Epithelial cell of proximal tubule (primary cell): ENCODE data around the gene AOPEP. TPM values are rescaled to one million over a fixed set of nuclear protein-coding genes. Genes with fewer than 3 reads are reported as not detected.

Experiments
- DNase-seq: peaks from one replicate; pipeline ENCODE4 v3.0.0-alpha.2; 2011; ENCODE audit warnings: low read depth
- H3K4me3 ChIP-seq: 2 replicates; pipeline ENCODE4 v1.5.1; 2011; ENCODE audit warnings: low read depth, mild to moderate bottlenecking, low read length
- total RNA-seq: library from RNA; depleted of rRNA; stranded (reverse); fragments of >200 nt; gene quantifications from 2 replicates; pipeline ENCODE4 v1.2.3, GENCODE V29; 2015
- TF ChIP-seq, protein P1 (sequence below): conservative IDR thresholded peaks from 2 replicates; pipeline ENCODE4 v1.5.1; 2012; ENCODE audit warnings: low read depth, mild to moderate bottlenecking, low read length

AOPEP gene
- total RNA-seq, 1 donor from 2014 or later: 27.0 TPM

- H3K4me3 ChIP-seq: no peak overlapping the region
- DNase-seq: no peak
- TF ChIP-seq, protein P1, sequence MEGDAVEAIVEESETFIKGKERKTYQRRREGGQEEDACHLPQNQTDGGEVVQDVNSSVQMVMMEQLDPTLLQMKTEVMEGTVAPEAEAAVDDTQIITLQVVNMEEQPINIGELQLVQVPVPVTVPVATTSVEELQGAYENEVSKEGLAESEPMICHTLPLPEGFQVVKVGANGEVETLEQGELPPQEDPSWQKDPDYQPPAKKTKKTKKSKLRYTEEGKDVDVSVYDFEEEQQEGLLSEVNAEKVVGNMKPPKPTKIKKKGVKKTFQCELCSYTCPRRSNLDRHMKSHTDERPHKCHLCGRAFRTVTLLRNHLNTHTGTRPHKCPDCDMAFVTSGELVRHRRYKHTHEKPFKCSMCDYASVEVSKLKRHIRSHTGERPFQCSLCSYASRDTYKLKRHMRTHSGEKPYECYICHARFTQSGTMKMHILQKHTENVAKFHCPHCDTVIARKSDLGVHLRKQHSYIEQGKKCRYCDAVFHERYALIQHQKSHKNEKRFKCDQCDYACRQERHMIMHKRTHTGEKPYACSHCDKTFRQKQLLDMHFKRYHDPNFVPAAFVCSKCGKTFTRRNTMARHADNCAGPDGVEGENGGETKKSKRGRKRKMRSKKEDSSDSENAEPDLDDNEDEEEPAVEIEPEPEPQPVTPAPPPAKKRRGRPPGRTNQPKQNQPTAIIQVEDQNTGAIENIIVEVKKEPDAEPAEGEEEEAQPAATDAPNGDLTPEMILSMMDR: no peak
These were observed 191.7 kb downstream of the AOPEP start for GRCh38 chr9:94918038-94918753.

- no peak overlapping the region for H3K4me3 ChIP-seq
- TF ChIP-seq, protein P1: no peak
- DNase-seq: no peak
These were observed 193.0 kb downstream of the AOPEP start for GRCh38 chr9:94919376-94920098.

DNA sequence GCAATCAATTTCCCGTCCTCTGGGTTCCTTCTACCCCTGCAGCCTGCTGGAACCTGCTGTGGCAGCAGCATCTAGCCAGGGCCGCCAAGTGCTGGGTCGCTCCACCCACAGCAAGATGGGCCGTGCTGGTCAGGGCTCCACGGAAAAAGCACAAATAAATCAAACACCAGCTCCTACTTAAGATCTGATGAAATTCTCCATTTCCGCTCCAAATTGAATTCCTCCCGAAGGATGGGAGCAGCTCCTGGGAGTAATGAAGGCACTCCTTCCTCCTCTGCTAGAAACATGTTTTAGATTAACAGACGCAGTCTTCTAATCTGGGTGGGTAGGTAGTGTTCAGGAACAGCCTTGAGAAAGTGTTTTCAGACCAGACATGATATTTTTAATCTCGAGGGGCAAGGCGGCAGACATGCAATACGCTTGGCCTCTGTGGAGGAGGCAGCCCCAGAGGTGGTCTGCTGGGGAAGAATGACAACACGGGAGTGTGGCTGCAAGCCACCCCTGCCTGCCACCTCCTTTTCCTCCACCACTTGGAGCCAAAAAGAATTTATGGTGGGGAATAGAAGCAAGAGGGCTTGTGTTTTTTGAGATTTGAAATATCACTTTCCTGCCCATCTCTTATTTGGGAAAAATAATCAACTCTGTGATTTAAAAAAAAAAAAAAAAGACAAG is 194.1 kb downstream of the AOPEP start:
- no peak overlapping the region for H3K4me3 ChIP-seq
- DNase-seq: no peak
- TF ChIP-seq, protein P1: no peak

GRCh38 chr9:94921092-94921471 is 194.6 kb downstream of the AOPEP start:
- no peak overlapping the region for H3K4me3 ChIP-seq
- no peak for DNase-seq
- TF ChIP-seq, protein P1: no peak

DNA sequence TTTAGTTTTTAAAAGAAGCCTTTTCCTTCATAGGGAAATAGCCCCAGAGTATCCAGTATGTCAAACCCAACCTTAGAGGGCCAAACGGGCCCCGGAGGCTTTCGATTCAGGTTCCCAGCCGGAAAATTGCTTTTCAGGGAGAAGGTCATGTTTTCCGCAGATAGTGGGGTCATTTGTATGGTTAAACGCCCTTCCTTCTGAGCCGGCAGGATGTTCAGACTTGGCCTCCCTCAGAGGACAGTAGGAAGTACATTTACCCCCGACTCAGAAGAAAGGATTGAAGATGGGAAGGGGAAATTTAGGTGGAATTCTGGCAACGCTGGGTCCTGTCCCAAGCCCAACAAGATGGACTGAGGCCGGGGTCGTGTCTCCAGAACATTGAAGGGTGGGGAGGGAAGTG is 195.2 kb downstream of the AOPEP start:
- TF ChIP-seq, protein P1: no peak
- no peak overlapping the region for H3K4me3 ChIP-seq
- no peak for DNase-seq

DNA sequence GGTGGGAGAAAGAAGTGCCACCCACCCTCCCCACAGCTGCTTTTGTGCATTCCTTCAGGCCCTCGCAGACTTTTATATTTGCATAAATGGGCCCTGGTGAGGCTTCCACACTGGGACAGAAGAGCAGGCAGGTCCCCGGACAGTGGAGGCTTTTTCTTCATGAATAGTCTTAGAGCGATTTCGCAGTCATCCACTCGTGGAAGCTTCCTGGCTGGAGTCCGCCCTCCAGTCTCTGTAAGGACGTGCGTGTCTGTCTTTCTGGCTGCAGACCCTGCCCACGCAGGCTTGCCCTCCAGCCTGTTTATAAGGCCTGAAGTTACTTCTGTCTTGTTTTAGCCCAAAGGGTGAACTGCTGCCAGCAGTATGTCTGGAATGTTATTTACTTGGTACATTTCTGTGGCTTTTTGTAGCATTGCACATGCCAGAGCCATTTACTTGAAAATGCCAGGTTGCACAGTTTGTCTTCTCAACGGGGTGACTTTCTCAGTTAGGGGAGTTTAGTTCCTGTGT is 195.7 kb downstream of the AOPEP start:
- DNase-seq: peak; percentile 93
- TF ChIP-seq, protein P1: no peak
- H3K4me3 ChIP-seq: no peak overlapping the region
